H1 (cell line): ENCODE measurements around the gene WDR1. TPM values are rescaled to one million over a fixed set of nuclear protein-coding genes. Genes with fewer than 3 reads are reported as not detected.
A peak's percentile ranks its signal among the peaks of the same experiment; 100 is the strongest.

ENCODE experiments used
- CTCF ChIA-PET: fragments of 300-600 bp; sonication (Branson Sonifier 250); formaldehyde crosslinking; loops from one replicate; lab custom pipeline; 2021; ENCODE audit not compliant: partially characterized antibody; lab: Charles Lee
- POLR2A ChIA-PET: fragments of 300-600 bp; sonication (Branson Sonifier 250); formaldehyde crosslinking; loops from one replicate; lab custom pipeline; 2021; ENCODE audit warnings: inconsistent platforms; ENCODE audit not compliant: partially characterized antibody; lab: Charles Lee
- DNase-seq, 2 experiments: peaks; one replicate each; pipeline versions ENCODE4 v3.0.0 to v3.0.0-alpha.2; 2010 to 2022; ENCODE audit warnings: low spot score in 2 of 2, low read depth in 1 of 2, mixed read lengths in 1 of 2
- FAIRE-seq: peaks from 2 replicates; lab custom pipeline; 2011; peaks lifted over from hg19 to GRCh38; lab: Jason Lieb, UNC
- H2AFZ ChIP-seq: 2 replicates; pipeline ENCODE4 v1.8.1; 2012; ENCODE audit warnings: low read length, inconsistent platforms
- H2AK5ac ChIP-seq: 2 replicates; pipeline ENCODE4 v1.6.1; 2013; ENCODE audit warnings: low read depth, low read length
- H2BK120ac ChIP-seq: replicated peaks from 2 replicates; pipeline ENCODE3; 2013; ENCODE audit warnings: low read depth, low read length, inconsistent platforms
- H2BK12ac ChIP-seq: 2 replicates; pipeline ENCODE4 v1.6.1; 2013; ENCODE audit warnings: low read depth, low read length
- H2BK15ac ChIP-seq: 2 replicates; pipeline ENCODE4 v1.6.1; 2013; ENCODE audit warnings: low read length
- H2BK20ac ChIP-seq: 2 replicates; pipeline ENCODE4 v1.6.1; 2013; ENCODE audit warnings: low read length
- H2BK5ac ChIP-seq: 2 replicates; pipeline ENCODE4 v1.6.1; 2013; ENCODE audit warnings: low read depth, low read length
- H3K14ac ChIP-seq: 2 replicates; pipeline ENCODE4 v1.6.1; 2013; ENCODE audit warnings: inconsistent platforms; ENCODE audit not compliant: insufficient read length
- H3K18ac ChIP-seq: 2 replicates; pipeline ENCODE4 v1.6.1; 2013; ENCODE audit warnings: low read length; ENCODE audit errors: extremely low read depth
- H3K23ac ChIP-seq: 2 replicates; pipeline ENCODE4 v1.6.1; 2013; ENCODE audit warnings: inconsistent platforms; ENCODE audit not compliant: insufficient read length
- H3K23me2 ChIP-seq: 2 replicates; pipeline ENCODE4 v1.6.1; 2013; ENCODE audit warnings: low read depth, low read length
- H3K27ac ChIP-seq: 2 replicates; pipeline ENCODE4 v1.6.1; 2011; ENCODE audit warnings: low read depth, low read length, inconsistent platforms
- H3K27me3 ChIP-seq, 4 experiments: replicated peaks in 1 of 4; 1 replicate in 1 of 4; 2 replicates in 3 of 4; pipeline versions ENCODE4 v1.6.1 to v1.8.1; 2011 to 2013; ENCODE audit warnings: low read length in 3 of 4, mild to moderate bottlenecking in 3 of 4, inconsistent platforms in 2 of 4, mixed read lengths in 2 of 4, moderate library complexity in 1 of 4; ENCODE audit not compliant: control insufficient read depth in 3 of 4, insufficient read depth in 3 of 4; ENCODE audit errors: extremely low read depth in 1 of 4
- H3K36me3 ChIP-seq, 4 experiments: 2 replicates each; pipeline versions ENCODE4 v1.6.1 to v1.8.1; 2011 to 2013; ENCODE audit warnings: mild to moderate bottlenecking in 4 of 4, low read length in 3 of 4, moderate library complexity in 2 of 4, control low read depth in 1 of 4, inconsistent platforms in 1 of 4; ENCODE audit not compliant: insufficient read depth in 4 of 4, control insufficient read depth in 2 of 4
- H3K4ac ChIP-seq: replicated peaks from 2 replicates; pipeline ENCODE3; 2013; ENCODE audit warnings: low read length, low read depth, mixed read lengths, inconsistent platforms; ENCODE audit not compliant: insufficient read length
- H3K4me1 ChIP-seq, 4 experiments: replicated peaks in 1 of 4; 1 replicate in 1 of 4; 2 replicates in 3 of 4; pipeline versions ENCODE4 v1.6.1 to v1.8.1; 2011 to 2013; ENCODE audit warnings: low read length in 3 of 4, inconsistent platforms in 2 of 4, mixed read lengths in 1 of 4; ENCODE audit not compliant: insufficient read depth in 4 of 4, control insufficient read depth in 3 of 4
- H3K4me2 ChIP-seq, 2 experiments: 2 replicates each; pipeline versions ENCODE4 v1.6.1 to v1.8.1; 2011 to 2013; ENCODE audit warnings: low read depth in 2 of 2, low read length in 2 of 2, control low read depth in 1 of 2, inconsistent platforms in 1 of 2, mild to moderate bottlenecking in 1 of 2; ENCODE audit not compliant: insufficient read depth in 1 of 2
- H3K4me3 ChIP-seq, 4 experiments: fragments of 200-600, 300-600 bp in 1 of 4; sonication (generic), shearing (Covaris generic), sonication (Bioruptor Twin) in 1 of 4; 2 replicates each; pipeline versions ENCODE4 v1.5.1 to v1.8.1; 2011 to 2016; ENCODE audit warnings: low read length in 4 of 4, low read depth in 3 of 4, control low read depth in 2 of 4, inconsistent platforms in 2 of 4, mild to moderate bottlenecking in 2 of 4, mixed read lengths in 1 of 4, moderate library complexity in 1 of 4; ENCODE audit not compliant: insufficient read depth in 2 of 4; ENCODE audit errors: extremely low read depth in 1 of 4
- H3K56ac ChIP-seq: replicated peaks from 2 replicates; pipeline ENCODE3; 2013; ENCODE audit warnings: low read depth, mild to moderate bottlenecking, mixed read lengths, low read length, inconsistent platforms; ENCODE audit not compliant: insufficient read length
- H3K79me1 ChIP-seq: 2 replicates; pipeline ENCODE4 v1.6.1; 2013; ENCODE audit warnings: low read depth, low read length, control low read depth
- H3K79me2 ChIP-seq, 2 experiments: 2 replicates each; pipeline versions ENCODE4 v1.6.1 to v1.8.1; 2012 to 2013; ENCODE audit warnings: low read length in 2 of 2, mild to moderate bottlenecking in 2 of 2, inconsistent platforms in 1 of 2; ENCODE audit not compliant: insufficient read depth in 2 of 2, control insufficient read depth in 1 of 2
- H3K9ac ChIP-seq, 4 experiments: replicated peaks in 1 of 4; 1 replicate in 1 of 4; 2 replicates in 3 of 4; pipeline versions ENCODE4 v1.6.1 to v1.8.1; 2011 to 2013; ENCODE audit warnings: low read depth in 3 of 4, low read length in 3 of 4, control low read depth in 2 of 4, mild to moderate bottlenecking in 2 of 4, moderate library complexity in 2 of 4, inconsistent platforms in 1 of 4; ENCODE audit errors: extremely low read depth in 1 of 4
- H3K9me3 ChIP-seq, 2 experiments: 2 replicates each; pipeline versions ENCODE4 v1.6.1 to v1.8.1; 2012 to 2013; ENCODE audit warnings: mild to moderate bottlenecking in 2 of 2, moderate library complexity in 2 of 2, control low read depth in 1 of 2, inconsistent platforms in 1 of 2, low read depth in 1 of 2, low read length in 1 of 2, mixed read lengths in 1 of 2; ENCODE audit not compliant: insufficient read depth in 2 of 2
- H4K20me1 ChIP-seq, 2 experiments: replicated peaks in 1 of 2; 2 replicates each; pipeline versions ENCODE3 to v1.8.1; 2011 to 2013; ENCODE audit warnings: inconsistent platforms in 2 of 2, low read length in 2 of 2, mild to moderate bottlenecking in 1 of 2; ENCODE audit not compliant: insufficient read depth in 2 of 2, control insufficient read depth in 1 of 2
- H4K5ac ChIP-seq: 2 replicates; pipeline ENCODE4 v1.6.1; 2013; ENCODE audit warnings: low read length, low read depth, mixed read lengths, inconsistent platforms; ENCODE audit not compliant: insufficient read length
- H4K8ac ChIP-seq: 2 replicates; pipeline ENCODE4 v1.8.0; 2013; ENCODE audit warnings: mild to moderate bottlenecking, moderate library complexity, low read length, inconsistent platforms; ENCODE audit not compliant: insufficient read depth; ENCODE audit errors: extremely low read depth
- H4K91ac ChIP-seq: replicated peaks from 2 replicates; pipeline ENCODE3; 2013; ENCODE audit warnings: low read length, mixed read lengths, inconsistent platforms; ENCODE audit not compliant: insufficient read length
- MAFK ChIP-seq: IDR thresholded peaks from 2 replicates; pipeline ENCODE4 v1.6.1; 2012; ENCODE audit warnings: low read depth, mild to moderate bottlenecking, improper control_type of control experiment, low read length
- POLR2A ChIP-seq, 2 experiments: IDR thresholded peaks; 1 replicate in 1 of 2; 2 replicates in 1 of 2; pipeline ENCODE4 v1.6.1; 2011; ENCODE audit warnings: low read depth in 2 of 2, low read length in 2 of 2, mild to moderate bottlenecking in 2 of 2; ENCODE audit errors: control extremely low read depth in 1 of 2
- POLR2AphosphoS5 ChIP-seq: IDR thresholded peaks from 2 replicates; pipeline ENCODE4 v1.6.1; 2011; ENCODE audit warnings: low read depth, low read length
- RFX5 ChIP-seq: IDR thresholded peaks from 2 replicates; pipeline ENCODE4 v1.6.1; 2011; ENCODE audit warnings: low read depth, low read length, improper control_type of control experiment, borderline replicate concordance
- SUZ12 ChIP-seq: fragments of 200-600 bp; sonication (generic); IDR thresholded peaks from 2 replicates; pipeline ENCODE4 v1.6.1; 2012; ENCODE audit warnings: mild to moderate bottlenecking, inconsistent platforms, low read length, moderate library complexity, mixed read lengths
- WGBS, 2 experiments: shearing (Covaris generic) in 1 of 2; methylation state at CpG; one replicate each; pipeline versions ENCODE4 v1.1.6 to v1.1.7; 2013 to 2015; ENCODE audit warnings: low lambda C conversion rate in 2 of 2, mixed read lengths in 2 of 2, inconsistent platforms in 1 of 2, low coverage in 1 of 2, missing lambda C conversion rate in 1 of 2; ENCODE audit not compliant: insufficient replicate concordance in 2 of 2, insufficient coverage in 1 of 2, insufficient read length in 1 of 2; ENCODE audit errors: extremely low coverage in 1 of 2, missing lambda C conversion rate in 1 of 2; 5-methylcytosine and 5-hydroxymethylcytosine counted together
- polyA plus RNA-seq, 7 experiments: library from polyadenylated mRNA; depleted of rRNA in 3 of 7; stranded (reverse) in 5 of 7; unstranded in 2 of 7; fragments of >200 nt in 5 of 7; fragments of 200-250 nt in 2 of 7; gene quantifications; 1 replicate in 5 of 7; 2 replicates in 1 of 7; 4 replicates in 1 of 7; pipeline versions ENCODE4 v1.2.1 to v1.2.3, GENCODE V29; 2011 to 2013; ENCODE audit warnings: missing spikeins in 2 of 7, mixed read lengths in 2 of 7
- total RNA-seq: library from RNA; stranded (reverse); fragmentation: NEBNext Ultra II Directional; extraction: Animal tissue kit (Norgen Biotek cat#: 25700); gene quantifications from 2 replicates; pipeline ENCODE4 v1.2.1, GENCODE V29; 2021
- TF ChIP-seq, protein P1 (sequence below): IDR thresholded peaks from 2 replicates; pipeline ENCODE4 v1.6.1; 2011; ENCODE audit warnings: low read depth, mild to moderate bottlenecking, low read length; ENCODE audit not compliant: insufficient read depth

The WDR1 gene
- total and polyA plus RNA-seq, 2 of the 8 experiments (the other 6 are each of a cell fraction or from before 2014, with no cell fraction given), result 315 to 377 TPM

- H3K9ac ChIP-seq, result no peak overlapping the region
- no peak overlapping the region for H2AFZ ChIP-seq
- H2BK5ac ChIP-seq, result no peak overlapping the region
- no peak overlapping the region for H4K91ac ChIP-seq
- peaks cover 11 to 38% (median 26%) of the 10 kb centered on the region in 4 experiments for H3K4me1 ChIP-seq
- H3K36me3 ChIP-seq, result peaks cover 23 to 74% (median 50%) of the 10 kb centered on the region in 4 experiments
- no peak overlapping the region for H3K4ac ChIP-seq
- H3K14ac ChIP-seq, result no peak overlapping the region
- no peak overlapping the region for H3K56ac ChIP-seq
- FAIRE-seq (no peak), DNase-seq (peak in 1 of 2 experiments; percentile 35)
- H3K79me1 ChIP-seq, result peaks cover 28% of the 10 kb centered on the region
- WGBS, 2 experiments, result 90% methylated on average over 16 of the region's 16 CpGs; no CpG with 5 or more reads in 1 of the 2 experiments
- H4K8ac ChIP-seq, result no peak overlapping the region
- H3K4me3 ChIP-seq, result 0 out of 8 replicates have a peak overlapping the region, but pooled peaks of 1 of the 4 experiments have one; percentile 35
- no peak overlapping the region for H2BK120ac ChIP-seq
- no peaks in the 10 kb centered on the region for H3K9me3 ChIP-seq
- H2BK12ac ChIP-seq, result no peak overlapping the region
- no peak overlapping the region for H2BK15ac ChIP-seq
- no peak overlapping the region for H3K23ac ChIP-seq
- peaks cover 33 to 42% of the 10 kb centered on the region in 2 experiments for H4K20me1 ChIP-seq
- no peak overlapping the region for H4K5ac ChIP-seq
- H3K4me2 ChIP-seq, result peak overlapping the region; percentile 4 to 26; a peak in 1 of 4 replicates
- H2AK5ac ChIP-seq, result no peak overlapping the region
- no peaks in the 10 kb centered on the region for H3K27me3 ChIP-seq
- CTCF ChIA-PET, result interaction anchor here (0.7 to 2.2 kb wide), 4 partner anchors 9 to 29 kb away, joined by 3 to 10 read pairs (median 4); no protein-coding TSS in a partner anchor
- H2BK20ac ChIP-seq, result no peak overlapping the region
- peaks cover 6% of the 10 kb centered on the region; the same call in 1 of the 2 replicates for H3K23me2 ChIP-seq
- no peak overlapping the region; the same call in 1 of the 2 replicates for H3K27ac ChIP-seq
- H3K79me2 ChIP-seq, result peaks cover 48 to 83% of the 10 kb centered on the region in 2 experiments
- TF ChIP-seq, protein P1, sequence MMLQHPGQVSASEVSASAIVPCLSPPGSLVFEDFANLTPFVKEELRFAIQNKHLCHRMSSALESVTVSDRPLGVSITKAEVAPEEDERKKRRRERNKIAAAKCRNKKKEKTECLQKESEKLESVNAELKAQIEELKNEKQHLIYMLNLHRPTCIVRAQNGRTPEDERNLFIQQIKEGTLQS, result no peak
- TF ChIP-seq POLR2A (IDR thresholded peaks at IDR 0.05; ENCODE audit: control extremely low read depth in 1 of 2, low read depth in 2 of 2, low read length in 2 of 2) (0 out of 3 replicates have a peak, but pooled peaks of 1 of the 2 experiments have one; percentile 21), SUZ12 (no peak), RFX5 (no peak), POLR2AphosphoS5 (peak; percentile 55; the same call in 1 of the 2 replicates), MAFK (no peak)
- POLR2A ChIA-PET, result interaction anchor here (1.2 to 13.7 kb wide), 9 partner anchors 8 to 47 kb away, joined by 3 to 197 read pairs (median 5); no protein-coding TSS in a partner anchor
- H3K18ac ChIP-seq, result no peak overlapping the region
Observed at GRCh38 chr4:10112658-10113284, 3.8 kb downstream of the WDR1 start.
